ENCODE measurements around the gene PTBP1.
"Not testable (repeated sequence)": the region's sequence is repeated elsewhere in the genome, so short reads cannot be mapped to it uniquely, and the experiment has no call there.

The PTBP1 gene

GRCh38 chr19:815079-815774, 18.0 kb downstream of the PTBP1 start:
- TF ChIP-seq, protein P1, sequence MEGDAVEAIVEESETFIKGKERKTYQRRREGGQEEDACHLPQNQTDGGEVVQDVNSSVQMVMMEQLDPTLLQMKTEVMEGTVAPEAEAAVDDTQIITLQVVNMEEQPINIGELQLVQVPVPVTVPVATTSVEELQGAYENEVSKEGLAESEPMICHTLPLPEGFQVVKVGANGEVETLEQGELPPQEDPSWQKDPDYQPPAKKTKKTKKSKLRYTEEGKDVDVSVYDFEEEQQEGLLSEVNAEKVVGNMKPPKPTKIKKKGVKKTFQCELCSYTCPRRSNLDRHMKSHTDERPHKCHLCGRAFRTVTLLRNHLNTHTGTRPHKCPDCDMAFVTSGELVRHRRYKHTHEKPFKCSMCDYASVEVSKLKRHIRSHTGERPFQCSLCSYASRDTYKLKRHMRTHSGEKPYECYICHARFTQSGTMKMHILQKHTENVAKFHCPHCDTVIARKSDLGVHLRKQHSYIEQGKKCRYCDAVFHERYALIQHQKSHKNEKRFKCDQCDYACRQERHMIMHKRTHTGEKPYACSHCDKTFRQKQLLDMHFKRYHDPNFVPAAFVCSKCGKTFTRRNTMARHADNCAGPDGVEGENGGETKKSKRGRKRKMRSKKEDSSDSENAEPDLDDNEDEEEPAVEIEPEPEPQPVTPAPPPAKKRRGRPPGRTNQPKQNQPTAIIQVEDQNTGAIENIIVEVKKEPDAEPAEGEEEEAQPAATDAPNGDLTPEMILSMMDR (IDR thresholded peaks at IDR 0.05; ENCODE audit: insufficient read depth, low read length, missing control alignments), result no peak
- ChIA-PET CTCF (interaction anchor here (1.0 kb wide), 1 partner anchor 41 kb away, joined by 4 read pairs; no protein-coding TSS in a partner anchor), POLR2A (no interaction called here)
- no peak for DNase-seq (ENCODE audit: low read depth, low spot score)
- H3K4me3 ChIP-seq (ENCODE audit: low read depth, low read length), result no peak overlapping the region

GRCh38 chr19:815775-816499, 18.7 kb downstream of the PTBP1 start:
- no peak overlapping the region for H3K4me3 ChIP-seq (ENCODE audit: low read depth, low read length)
- DNase-seq (ENCODE audit: low read depth, low spot score), result no peak
- TF ChIP-seq, protein P1 (IDR thresholded peaks at IDR 0.05; ENCODE audit: insufficient read depth, low read length, missing control alignments), result no peak
- ChIA-PET CTCF (no interaction called here), POLR2A (no interaction called here)

GRCh38 chr19:816500-816857, 19.2 kb downstream of the PTBP1 start:
- no peak overlapping the region for H3K4me3 ChIP-seq (ENCODE audit: low read depth, low read length)
- TF ChIP-seq, protein P1 (IDR thresholded peaks at IDR 0.05; ENCODE audit: insufficient read depth, low read length, missing control alignments), result no peak
- CTCF ChIA-PET, result no interaction called here
- no peak for DNase-seq (ENCODE audit: low read depth, low spot score)
- POLR2A ChIA-PET, result no interaction called here

GRCh38 chr19:820212-820611, 23.0 kb downstream of the PTBP1 start:
- POLR2A ChIA-PET, result interaction anchor here (1.2 kb wide), 1 partner anchor 23 kb away, joined by 4 read pairs; no protein-coding TSS in a partner anchor
- CTCF ChIA-PET; H3K4me3 ChIP-seq (ENCODE audit: low read depth, low read length); DNase-seq (ENCODE audit: low read depth, low spot score): not testable (repeated sequence)

DNA sequence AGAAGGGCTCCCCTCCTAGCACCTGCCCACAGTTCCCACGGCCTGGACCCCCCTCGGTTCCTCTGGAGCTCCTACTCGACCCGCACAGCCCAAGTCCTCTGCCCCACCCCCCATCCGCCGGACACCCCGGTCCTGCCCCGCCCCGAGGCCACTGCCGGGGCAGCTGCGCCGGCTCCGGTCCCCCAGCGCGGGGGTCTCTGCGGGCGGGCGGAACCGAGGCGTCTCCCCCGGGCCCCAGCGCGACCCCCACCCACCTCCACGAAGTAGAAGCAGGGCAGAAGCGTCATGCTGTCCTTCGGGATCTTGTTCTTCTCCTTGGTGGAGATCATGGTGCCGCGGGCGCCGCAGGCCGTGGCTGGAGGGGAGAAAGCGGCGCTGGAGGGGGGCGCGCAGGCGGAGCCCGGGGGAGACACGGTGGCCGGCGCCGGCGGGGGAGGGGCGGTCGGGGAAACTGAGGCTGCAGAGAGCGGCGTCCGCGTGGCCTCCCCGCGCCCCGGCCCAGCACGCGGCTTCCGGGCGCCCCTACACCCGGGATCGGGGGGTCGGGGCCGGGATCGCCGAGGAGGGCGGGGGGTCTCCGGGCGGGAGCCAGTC, 24.1 kb downstream of the PTBP1 start:
- TF ChIP-seq, protein P1 (IDR thresholded peaks at IDR 0.05; ENCODE audit: insufficient read depth, low read length, missing control alignments), result no peak
- H3K4me3 ChIP-seq (ENCODE audit: low read depth, low read length), result peak overlapping the region; percentile 38
- ChIA-PET CTCF (no interaction called here), POLR2A (interaction anchor here (1.2 kb wide), 1 partner anchor 24 kb away, joined by 4 read pairs; no protein-coding TSS in a partner anchor)
- no peak for DNase-seq (ENCODE audit: low read depth, low spot score)

- ChIA-PET CTCF (no interaction called here), POLR2A (no interaction called here)
- TF ChIP-seq, protein P1 (IDR thresholded peaks at IDR 0.05; ENCODE audit: insufficient read depth, low read length, missing control alignments), result no peak
- peak within 1 kb of the TSS; percentile 38 for H3K4me3 ChIP-seq (ENCODE audit: low read depth, low read length)
- no peak for DNase-seq (ENCODE audit: low read depth, low spot score)
These were observed 24.7 kb downstream of the PTBP1 start, which contains the start of gene PLPPR3 for GRCh38 chr19:821825-822503. Gene PLPPR3 (minus strand): TSS chr19:821955. CDS start chr19:821559, 396 bp downstream.
